DOHH2 (cell line): Measurements from ENCODE around the gene ERLEC1.

Source experiments
- EZH2phosphoT487 ChIP-seq: fragments of 200-600 bp; sonication (generic); IDR thresholded peaks from 2 replicates; pipeline ENCODE4 v1.6.1; 2017; ENCODE audit warnings: borderline replicate concordance, mild to moderate bottlenecking, antibody characterized with exemption, low read length, moderate library complexity, mixed read lengths
- TF ChIP-seq, protein P1 (sequence below): fragments of 200-600 bp; sonication (generic); IDR thresholded peaks from one replicate; pipeline ENCODE4 v1.5.1; 2014; ENCODE audit warnings: antibody characterized with exemption, mild to moderate bottlenecking, low read depth, low read length; ENCODE audit not compliant: poor library complexity, severe bottlenecking

DNA sequence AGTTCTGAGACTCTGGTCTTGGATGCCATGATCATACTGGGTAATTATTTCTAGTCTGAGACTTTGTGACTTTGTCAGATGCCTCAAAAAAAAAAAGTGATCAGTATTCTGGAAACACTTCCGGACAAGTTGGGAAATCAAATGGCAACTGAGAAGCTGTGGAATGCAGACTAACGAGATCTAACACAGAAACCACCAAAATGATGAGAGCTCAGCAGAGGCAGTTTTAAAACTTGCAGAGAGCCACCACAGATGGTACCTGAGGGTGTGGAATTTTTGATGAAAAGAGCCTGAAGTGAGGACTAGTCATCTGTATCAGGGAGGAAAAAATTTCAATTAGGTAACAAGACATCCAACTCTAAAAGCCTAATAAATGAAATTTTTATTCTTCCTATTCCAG is 78.4 kb downstream of the ERLEC1 start:
- TF ChIP-seq, protein P1, sequence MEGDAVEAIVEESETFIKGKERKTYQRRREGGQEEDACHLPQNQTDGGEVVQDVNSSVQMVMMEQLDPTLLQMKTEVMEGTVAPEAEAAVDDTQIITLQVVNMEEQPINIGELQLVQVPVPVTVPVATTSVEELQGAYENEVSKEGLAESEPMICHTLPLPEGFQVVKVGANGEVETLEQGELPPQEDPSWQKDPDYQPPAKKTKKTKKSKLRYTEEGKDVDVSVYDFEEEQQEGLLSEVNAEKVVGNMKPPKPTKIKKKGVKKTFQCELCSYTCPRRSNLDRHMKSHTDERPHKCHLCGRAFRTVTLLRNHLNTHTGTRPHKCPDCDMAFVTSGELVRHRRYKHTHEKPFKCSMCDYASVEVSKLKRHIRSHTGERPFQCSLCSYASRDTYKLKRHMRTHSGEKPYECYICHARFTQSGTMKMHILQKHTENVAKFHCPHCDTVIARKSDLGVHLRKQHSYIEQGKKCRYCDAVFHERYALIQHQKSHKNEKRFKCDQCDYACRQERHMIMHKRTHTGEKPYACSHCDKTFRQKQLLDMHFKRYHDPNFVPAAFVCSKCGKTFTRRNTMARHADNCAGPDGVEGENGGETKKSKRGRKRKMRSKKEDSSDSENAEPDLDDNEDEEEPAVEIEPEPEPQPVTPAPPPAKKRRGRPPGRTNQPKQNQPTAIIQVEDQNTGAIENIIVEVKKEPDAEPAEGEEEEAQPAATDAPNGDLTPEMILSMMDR = no peak
- TF ChIP-seq EZH2phosphoT487 = no peak
